OCI-LY3 (cell line): ENCODE measurements around the gene CARD8.

Source experiments
- CTCF ChIP-seq: fragments of 200-600, 300-600 bp; sonication (generic); IDR thresholded peaks from 2 replicates; pipeline ENCODE4 v1.5.1; 2014; ENCODE audit warnings: antibody characterized with exemption, low read length, low read depth
- EZH2phosphoT487 ChIP-seq: fragments of 200-600 bp; shearing (Covaris generic); IDR thresholded peaks from 2 replicates; pipeline ENCODE4 v1.6.1; 2018; ENCODE audit warnings: antibody characterized with exemption, mixed run types, low read depth

- TF ChIP-seq CTCF (no peak), EZH2phosphoT487 (no peak)
These were observed 2.6 kb upstream of the CARD8 start for GRCh38 chr19:48258350-48258749.
